H1 (cell line): ENCODE results near the gene PPP2R2D. TPM values are rescaled to one million over a fixed set of nuclear protein-coding genes. Genes with fewer than 3 reads are reported as not detected.

ENCODE experiments used
- ASH2L ChIP-seq: fragments of 200-600, 300-600 bp; sonication (generic); IDR thresholded peaks from one replicate; pipeline ENCODE4 v1.7.1; 2017; ENCODE audit warnings: low read length
- SP2 ChIP-seq: IDR thresholded peaks from 2 replicates; pipeline ENCODE4 v1.6.1; 2012; ENCODE audit warnings: mild to moderate bottlenecking, low read length, inconsistent platforms
- SUZ12 ChIP-seq: fragments of 200-600 bp; sonication (generic); IDR thresholded peaks from 2 replicates; pipeline ENCODE4 v1.6.1; 2012; ENCODE audit warnings: mild to moderate bottlenecking, inconsistent platforms, low read length, moderate library complexity, mixed read lengths
- polyA plus RNA-seq, 7 experiments: library from polyadenylated mRNA; depleted of rRNA in 3 of 7; stranded (reverse) in 5 of 7; unstranded in 2 of 7; fragments of >200 nt in 5 of 7; fragments of 200-250 nt in 2 of 7; gene quantifications; 1 replicate in 5 of 7; 2 replicates in 1 of 7; 4 replicates in 1 of 7; pipeline versions ENCODE4 v1.2.1 to v1.2.3, GENCODE V29; 2011 to 2013; ENCODE audit warnings: missing spikeins in 2 of 7, mixed read lengths in 2 of 7
- total RNA-seq: library from RNA; stranded (reverse); fragmentation: NEBNext Ultra II Directional; extraction: Animal tissue kit (Norgen Biotek cat#: 25700); gene quantifications from 2 replicates; pipeline ENCODE4 v1.2.1, GENCODE V29; 2021

The PPP2R2D gene
- total and polyA plus RNA-seq, 2 of the 8 experiments (the other 6 are each of a cell fraction or from before 2014, with no cell fraction given) = 25.4 to 32.8 TPM

DNA sequence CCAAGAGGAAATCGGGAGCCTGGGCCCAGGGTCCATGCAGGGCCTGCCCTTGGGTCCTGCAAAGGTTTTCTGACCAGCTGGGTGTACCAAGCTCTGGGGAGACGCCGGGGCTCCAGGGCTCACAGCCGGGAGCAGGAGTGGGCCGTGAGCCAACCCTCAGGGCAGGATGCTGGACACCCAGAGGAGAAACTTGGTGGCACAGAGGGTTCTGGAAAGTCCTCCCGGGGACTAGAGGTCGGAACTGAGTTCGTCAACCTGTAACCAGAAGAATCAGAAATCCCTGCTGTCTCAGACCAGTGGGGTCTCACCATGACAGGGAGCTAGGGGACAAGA is 29.2 kb upstream of the PPP2R2D start (continued):
- no peak for TF ChIP-seq SP2
- TF ChIP-seq SUZ12 = no peak
- TF ChIP-seq ASH2L = no peak
- TF ChIP-seq, all 59 proteins: peak for 0
